Measurements from ENCODE around the gene ANKAR.
"Not testable (repeated sequence)": the region's sequence is repeated elsewhere in the genome, so short reads cannot be mapped to it uniquely, and the experiment has no call there.

The ANKAR gene

DNA sequence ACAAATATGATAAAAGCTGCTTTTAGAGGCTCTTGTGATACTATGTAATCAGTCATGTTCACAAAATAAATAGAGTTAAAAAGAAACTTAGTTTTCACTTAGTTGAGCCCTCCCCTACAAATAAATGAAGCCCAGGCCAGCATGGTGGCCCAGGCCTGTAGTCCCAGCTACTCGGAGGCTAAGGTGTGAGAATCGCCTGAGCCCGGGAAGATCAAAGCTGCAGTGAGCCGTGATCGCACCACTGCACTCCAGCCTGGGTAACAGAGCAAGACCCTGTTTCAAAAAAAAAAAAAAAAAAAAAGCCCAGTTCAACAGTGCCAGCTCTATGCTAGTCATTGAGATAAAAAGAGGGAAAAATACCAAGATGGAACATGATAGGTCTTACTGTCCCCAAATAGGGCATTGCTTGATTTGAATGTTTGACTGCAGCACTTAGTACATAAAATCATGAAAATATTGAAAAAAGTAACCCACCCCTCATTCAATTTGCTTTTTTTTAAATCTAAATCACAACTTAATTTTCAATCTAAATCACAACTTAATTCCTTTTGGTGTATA is 11.7 kb upstream of the ANKAR start:
- peaks cover 18% of the 10 kb centered on the region for H3K36me3 ChIP-seq
- no peaks in the 10 kb centered on the region for H3K27me3 ChIP-seq
- H3K4me1 ChIP-seq: no peaks in the 10 kb centered on the region
- DNase-seq: no peak
- H3K4me3 ChIP-seq (ENCODE audit: low read depth, low read length): peak overlapping the region; percentile 98
- no peak for TF ChIP-seq CTCF (IDR thresholded peaks at IDR 0.05; ENCODE audit: low read depth, low read length)
- H3K9me3 ChIP-seq: no peaks in the 10 kb centered on the region

- peaks cover 24% of the 10 kb centered on the region for H3K36me3 ChIP-seq
- H3K9me3 ChIP-seq; H3K4me1 ChIP-seq; H3K27me3 ChIP-seq; DNase-seq; H3K4me3 ChIP-seq (ENCODE audit: low read depth, low read length): not testable (repeated sequence)
Measured at GRCh38 chr2:189663319-189663718, 11.2 kb upstream of the ANKAR start.

- H3K9me3 ChIP-seq: no peaks in the 10 kb centered on the region
- H3K4me3 ChIP-seq (ENCODE audit: low read depth, low read length): no peak overlapping the region
- no peak for TF ChIP-seq CTCF (IDR thresholded peaks at IDR 0.05; ENCODE audit: low read depth, low read length)
- no peaks in the 10 kb centered on the region; the same call in 1 of the 2 replicates for H3K4me1 ChIP-seq
- no peak for DNase-seq
- H3K36me3 ChIP-seq: peaks cover 36% of the 10 kb centered on the region
- H3K27me3 ChIP-seq: no peaks in the 10 kb centered on the region
Measured at GRCh38 chr2:189669913-189670312, 4.6 kb upstream of the ANKAR start.

- Histone ChIP-seq H3K36me3 (peaks cover 8% of the 10 kb centered on the region), H3K4me3 (ENCODE audit: low read depth, low read length) (peak overlapping the region; percentile 78)
Measured at GRCh38 chr2:189673661-189674373, 653 bp upstream of the ANKAR start.

GRCh38 chr2:189676471-189676870 is 2.0 kb downstream of the ANKAR start:
- Histone ChIP-seq H3K27me3 (no peaks in the 10 kb centered on the region), H3K4me3 (ENCODE audit: low read depth, low read length) (no peak overlapping the region), H3K4me1 (no peaks in the 10 kb centered on the region; the same call in 1 of the 2 replicates), H3K9me3 (no peaks in the 10 kb centered on the region), H3K36me3 (no peaks in the 10 kb centered on the region; the same call in 1 of the 2 replicates)
- TF ChIP-seq CTCF (IDR thresholded peaks at IDR 0.05; ENCODE audit: low read depth, low read length): no peak
- no peak for DNase-seq

More at GRCh38 chr2:189673661-189674373, 653 bp upstream of the ANKAR start:
- Histone ChIP-seq H3K27me3 (no peaks in the 10 kb centered on the region), H3K9me3 (no peaks in the 10 kb centered on the region), H3K4me1 (no peaks in the 10 kb centered on the region; the same call in 1 of the 2 replicates)
- no peak for DNase-seq
- TF ChIP-seq CTCF (IDR thresholded peaks at IDR 0.05; ENCODE audit: low read depth, low read length): no peak

DNA sequence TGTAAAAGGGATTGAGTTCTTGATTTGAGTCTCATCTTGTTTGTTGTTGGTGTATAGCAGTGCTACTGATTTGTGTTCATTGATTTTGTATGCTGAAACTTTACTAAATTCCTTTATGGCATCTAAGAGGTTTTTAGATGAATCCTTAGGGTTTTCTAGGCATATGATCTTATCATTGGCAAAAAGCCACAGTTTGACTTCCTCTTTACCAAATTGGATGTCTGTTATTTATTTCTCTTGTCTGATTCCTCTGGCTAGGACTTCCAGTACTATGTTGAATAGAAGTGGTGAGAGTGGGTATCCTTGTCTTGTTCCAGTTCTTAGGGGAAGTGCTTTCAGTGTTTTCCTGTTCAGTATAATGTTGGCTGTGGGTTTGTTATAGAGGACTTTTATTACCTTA is 4.8 kb downstream of the ANKAR start:
- no peaks in the 10 kb centered on the region for H3K27me3 ChIP-seq
- H3K36me3 ChIP-seq: no peaks in the 10 kb centered on the region
- H3K9me3 ChIP-seq: no peaks in the 10 kb centered on the region
- H3K4me1 ChIP-seq: no peaks in the 10 kb centered on the region
- no peak for TF ChIP-seq CTCF (IDR thresholded peaks at IDR 0.05; ENCODE audit: low read depth, low read length)
- no peak overlapping the region for H3K4me3 ChIP-seq (ENCODE audit: low read depth, low read length)
- DNase-seq: no peak
